Lower lobe of right lung (tissue), 2 donors: ENCODE data around the gene BRPF1. TPM values are rescaled to one million over a fixed set of nuclear protein-coding genes. Genes with fewer than 3 reads are reported as not detected.

Experiments
- ATAC-seq, 2 donors: fragments of 200-7000 bp; cut with Tn5 transposase; one replicate each; pipeline ENCODE4 v1.9.1; 2020 to 2022; ENCODE audit warnings: mild to moderate bottlenecking in 2 of 2, moderate library complexity in 2 of 2
- DNase-seq: peaks from one replicate; pipeline ENCODE4 v3.0.0-alpha.2; 2020
- H3K27ac ChIP-seq: fragments of 200-600 bp; one replicate; pipeline ENCODE4 v1.8.0; 2022
- H3K27me3 ChIP-seq: fragments of 200-600 bp; one replicate; pipeline ENCODE4 v1.8.0; 2022; ENCODE audit warnings: low read depth
- H3K36me3 ChIP-seq: fragments of 200-600 bp; one replicate; pipeline ENCODE4 v1.8.0; 2022; ENCODE audit warnings: mild to moderate bottlenecking
- H3K4me1 ChIP-seq: fragments of 200-600 bp; one replicate; pipeline ENCODE4 v1.8.0; 2022
- H3K4me3 ChIP-seq: fragments of 200-600 bp; one replicate; pipeline ENCODE4 v1.8.0; 2022; ENCODE audit warnings: mild to moderate bottlenecking
- H3K9me3 ChIP-seq: fragments of 200-600 bp; one replicate; pipeline ENCODE4 v1.8.0; 2022
- CTCF ChIP-seq: fragments of 200-600 bp; IDR thresholded peaks from one replicate; pipeline ENCODE4 v1.8.0; 2022; ENCODE audit warnings: antibody characterized with exemption, mild to moderate bottlenecking
- intact Hi-C: fragments of 100-400 bp; cut with DNase I; formaldehyde crosslinking; loops from one replicate; pipeline ENCODE4 v1.11.0; 2022
- total RNA-seq: library from RNA; stranded (reverse); fragmentation: NEBNext Ultra II Directional; extraction: Animal tissue kit (Norgen Biotek cat#: 25700); gene quantifications from one replicate; pipeline ENCODE4 v1.2.1, GENCODE V29; 2021
- donor health status: DM: no; HTN: yes; CAD: no; lungs with severe emphysema.

BRPF1 gene
- total RNA-seq, 1 donor from 2014 or later, result 22.3 TPM

DNA sequence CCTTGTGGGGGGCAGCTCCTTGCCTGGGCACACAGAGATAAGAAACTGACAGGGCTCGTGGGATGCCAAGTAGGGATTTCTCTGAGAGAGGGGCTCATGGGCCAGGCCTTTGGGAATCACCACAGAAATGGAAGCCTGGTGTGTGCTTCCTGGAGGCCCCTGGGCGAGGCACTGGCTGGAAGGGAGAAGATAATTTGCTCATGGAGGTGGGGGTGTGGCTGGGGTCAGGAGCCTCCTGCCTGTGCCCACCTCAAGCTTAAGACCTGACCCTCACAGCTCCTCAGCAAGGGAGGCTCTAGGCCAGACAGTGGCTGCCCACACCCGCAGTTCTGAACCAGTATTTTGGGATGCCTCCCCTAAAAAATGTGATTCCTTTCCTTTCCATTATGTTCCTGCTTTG is 44.8 kb upstream of the BRPF1 start:
- Histone ChIP-seq H3K27me3 (no peaks in the 10 kb centered on the region), H3K27ac (no peak overlapping the region), H3K4me3 (no peak overlapping the region), H3K4me1 (no peaks in the 10 kb centered on the region), H3K9me3 (no peaks in the 10 kb centered on the region), H3K36me3 (peaks cover 100% of the 10 kb centered on the region)
- ATAC-seq (no peak), DNase-seq (no peak)
- no peak for TF ChIP-seq CTCF
- intact Hi-C loops, result no loop called here

DNA sequence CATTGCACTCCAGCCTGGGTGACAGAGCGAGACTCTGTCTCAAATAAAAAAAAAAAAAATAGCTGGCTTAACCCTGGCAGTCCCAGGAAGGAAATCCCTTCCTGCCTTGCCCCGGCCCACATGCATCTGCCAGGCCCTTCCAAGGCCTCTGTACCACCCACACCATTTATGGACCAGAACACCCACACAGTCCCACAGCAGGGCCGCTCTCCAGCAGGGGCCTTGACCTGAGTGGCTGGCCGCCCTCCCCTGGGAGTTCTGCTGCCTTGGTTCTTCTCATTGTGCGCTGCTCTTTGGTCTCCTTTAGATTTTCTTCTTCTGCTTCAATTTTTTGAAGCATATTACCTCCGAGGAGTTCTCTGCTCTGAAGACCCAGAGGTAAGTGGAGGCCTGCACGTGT is 44.0 kb upstream of the BRPF1 start:
- H3K27ac ChIP-seq, result no peak overlapping the region
- no peak overlapping the region for H3K4me3 ChIP-seq
- DNase-seq (no peak), ATAC-seq (no peak)
- TF ChIP-seq CTCF, result no peak
- H3K27me3 ChIP-seq, result no peaks in the 10 kb centered on the region
- intact Hi-C loops, result no loop called here
- H3K4me1 ChIP-seq, result no peaks in the 10 kb centered on the region
- H3K9me3 ChIP-seq, result no peaks in the 10 kb centered on the region
- peaks cover 100% of the 10 kb centered on the region for H3K36me3 ChIP-seq

GRCh38 chr3:9688961-9689360 is 42.6 kb upstream of the BRPF1 start:
- Histone ChIP-seq H3K27me3 (no peaks in the 10 kb centered on the region), H3K9me3 (no peaks in the 10 kb centered on the region), H3K27ac (no peak overlapping the region), H3K4me3 (no peak overlapping the region), H3K36me3 (peaks cover 100% of the 10 kb centered on the region), H3K4me1 (no peaks in the 10 kb centered on the region)
- TF ChIP-seq CTCF, result no peak
- DNase-seq (no peak), ATAC-seq (no peak)
- intact Hi-C loops, result no loop called here

DNA sequence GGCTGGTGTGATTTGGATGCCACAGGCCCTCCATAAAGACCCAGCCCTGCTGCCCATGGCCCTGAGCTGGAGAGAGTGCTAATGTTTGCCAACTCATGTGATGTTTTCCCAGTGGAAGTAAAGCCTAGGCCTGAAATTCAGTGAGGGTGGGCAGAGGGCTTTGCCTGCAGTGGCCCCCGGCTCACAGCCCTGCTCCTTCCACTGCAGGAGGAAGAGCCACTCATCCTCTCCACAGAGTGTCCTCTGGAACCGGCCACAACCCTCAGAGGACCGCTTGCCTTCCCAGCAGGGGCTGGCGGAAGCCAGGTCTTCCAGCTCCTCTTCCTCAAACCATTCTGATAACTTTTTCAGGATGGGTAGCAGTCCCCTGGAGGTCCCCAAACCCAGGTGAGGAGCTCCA is 41.8 kb upstream of the BRPF1 start:
- Histone ChIP-seq H3K4me1 (no peaks in the 10 kb centered on the region), H3K27ac (no peak overlapping the region), H3K36me3 (peaks cover 100% of the 10 kb centered on the region), H3K9me3 (no peaks in the 10 kb centered on the region), H3K4me3 (no peak overlapping the region), H3K27me3 (no peaks in the 10 kb centered on the region)
- no peak for TF ChIP-seq CTCF
- intact Hi-C loops, result no loop called here
- no peak for ATAC-seq
- DNase-seq, result no peak

GRCh38 chr3:9690451-9691450 is 40.8 kb upstream of the BRPF1 start:
- ATAC-seq (no peak), DNase-seq (no peak)
- no peak overlapping the region for H3K4me3 ChIP-seq
- H3K27ac ChIP-seq, result no peak overlapping the region
- H3K9me3 ChIP-seq, result no peaks in the 10 kb centered on the region
- peaks cover 100% of the 10 kb centered on the region for H3K36me3 ChIP-seq
- intact Hi-C loops, result no loop called here
- no peaks in the 10 kb centered on the region for H3K27me3 ChIP-seq
- TF ChIP-seq CTCF, result no peak
- no peaks in the 10 kb centered on the region for H3K4me1 ChIP-seq
